ENCODE measurements around the gene TMEM82.

The TMEM82 gene

DNA sequence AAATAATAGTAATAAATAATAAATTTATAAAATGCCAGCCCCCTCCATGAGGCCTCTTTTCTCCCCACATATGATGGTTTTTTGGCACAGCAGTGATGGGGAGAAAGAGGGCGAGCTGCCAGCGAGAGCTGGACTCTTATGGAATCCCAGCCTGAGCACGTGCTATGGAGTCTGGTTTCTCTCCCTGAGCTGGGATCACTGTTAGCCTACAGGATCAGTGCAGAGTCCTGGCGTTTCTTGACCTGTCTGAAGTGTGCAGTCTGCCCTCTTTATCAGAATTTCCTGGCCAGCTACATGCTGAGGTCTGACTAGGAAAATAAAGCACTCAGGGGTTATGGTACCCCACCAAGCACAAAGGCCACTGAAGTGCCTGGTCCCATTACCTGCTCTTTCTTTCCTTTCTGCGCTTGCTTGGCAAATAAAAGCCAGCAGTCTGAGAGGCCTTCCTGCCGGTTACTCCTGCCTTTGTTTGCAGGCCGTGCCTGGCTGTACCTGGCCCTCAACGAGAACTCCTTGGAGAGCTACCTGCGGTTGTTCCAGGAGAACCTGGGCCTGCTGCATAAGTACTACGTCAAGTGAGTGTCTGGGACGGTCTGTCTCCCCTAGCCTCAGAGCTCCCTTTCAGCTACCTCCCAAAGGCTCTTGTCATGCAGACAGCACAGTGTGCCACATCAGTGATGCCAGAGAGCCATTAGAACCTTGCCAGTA lies 24.7 kb upstream of the TMEM82 start:
- no peak for FAIRE-seq

GRCh38 chr1:15718199-15718601 lies 24.1 kb upstream of the TMEM82 start:
- no peak for TF ChIP-seq TAF1 (IDR thresholded peaks at IDR 0.05; ENCODE audit: low read depth, low read length)
- FAIRE-seq (no peak), DNase-seq (ENCODE audit: insufficient read length, low spot score) (no peak)

More for the DNA sequence above, 24.7 kb upstream of the TMEM82 start:
- no peak for TF ChIP-seq SPI1 (IDR thresholded peaks at IDR 0.05; ENCODE audit: low read depth, low read length)
- TF ChIP-seq PAX5 (IDR thresholded peaks at IDR 0.05; ENCODE audit: insufficient read depth, low read length, severe bottlenecking), result no peak
- no peak for TF ChIP-seq POLR2AphosphoS5 (IDR thresholded peaks at IDR 0.05; ENCODE audit: low read depth, low read length)
- DNase-seq (ENCODE audit: insufficient read length, low spot score), result no peak

DNA sequence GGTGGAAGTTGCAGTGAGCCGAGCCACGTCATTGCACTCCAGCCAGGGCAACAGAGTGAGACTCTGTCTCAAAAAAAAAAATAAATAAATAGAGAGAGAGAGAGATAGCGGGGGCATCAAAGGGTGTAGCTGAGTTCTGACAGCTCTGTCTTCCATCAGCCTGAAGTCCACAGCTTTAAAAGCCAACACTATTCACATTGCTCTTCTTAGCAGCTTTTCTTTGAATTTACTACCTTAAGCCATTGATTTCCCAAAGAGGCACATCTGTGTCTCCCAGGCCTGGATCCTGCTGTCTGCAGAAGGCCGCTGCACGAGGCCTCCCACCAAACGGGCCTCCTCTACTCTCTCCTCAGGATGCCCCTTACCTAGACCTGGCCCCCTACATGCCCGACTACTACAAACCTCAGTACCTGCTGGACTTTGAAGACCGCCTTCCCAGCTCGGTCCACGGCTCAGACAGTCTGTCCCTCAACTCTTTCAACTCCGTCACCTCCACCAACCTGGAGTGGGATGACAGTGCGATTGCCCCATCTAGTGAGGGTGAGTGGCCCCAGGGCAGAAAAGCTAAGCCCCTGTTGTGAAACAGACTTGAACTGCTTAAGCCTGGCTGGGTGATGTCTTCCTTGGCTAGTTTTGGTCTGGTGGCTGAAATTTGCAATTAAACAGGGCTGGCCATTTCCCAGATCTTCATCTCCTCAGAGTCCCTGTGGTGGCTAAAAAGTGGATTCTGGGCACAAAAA lies 22.7 kb upstream of the TMEM82 start:
- no peak for FAIRE-seq

DNA sequence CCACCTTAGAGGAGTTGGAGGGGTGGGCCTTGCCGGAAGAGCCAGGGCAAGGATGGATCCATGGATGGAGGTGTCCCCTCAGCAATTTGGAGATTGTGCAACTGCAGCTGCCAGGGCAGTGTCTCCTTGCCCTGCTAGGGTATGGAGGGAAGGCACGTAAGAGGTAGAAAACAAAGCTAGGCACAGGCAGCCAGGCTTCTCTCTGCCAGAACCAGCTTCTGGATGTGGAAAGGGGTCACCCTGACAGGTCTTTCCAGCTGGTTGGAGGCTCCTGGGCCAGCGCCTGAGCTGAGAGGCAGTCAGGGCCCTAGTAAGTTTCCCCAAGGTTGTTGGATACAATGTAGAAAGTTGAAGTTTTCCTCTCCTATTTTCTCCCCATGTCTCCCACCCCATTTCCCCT lies 21.4 kb upstream of the TMEM82 start:
- DNase-seq (ENCODE audit: insufficient read length, low spot score) (no peak), FAIRE-seq (no peak)
- TF ChIP-seq POLR2A (IDR thresholded peaks at IDR 0.05; ENCODE audit: low read depth, low read length) (no peak), POU2F2 (IDR thresholded peaks at IDR 0.05; ENCODE audit: low read depth, low read length) (no peak)

More for the DNA sequence above, 22.7 kb upstream of the TMEM82 start:
- no peak for TF ChIP-seq TAF1 (IDR thresholded peaks at IDR 0.05; ENCODE audit: low read depth, low read length)
- TF ChIP-seq POU2F2 (IDR thresholded peaks at IDR 0.05; ENCODE audit: low read depth, low read length), result no peak
- TF ChIP-seq POLR2AphosphoS5 (IDR thresholded peaks at IDR 0.05; ENCODE audit: low read depth, low read length), result no peak
- TF ChIP-seq SPI1 (IDR thresholded peaks at IDR 0.05; ENCODE audit: low read depth, low read length), result no peak
- TF ChIP-seq PAX5 (IDR thresholded peaks at IDR 0.05; ENCODE audit: insufficient read depth, low read length, severe bottlenecking), result no peak
- no peak for TF ChIP-seq POLR2A (IDR thresholded peaks at IDR 0.05; ENCODE audit: low read depth, low read length)
- no peak for DNase-seq (ENCODE audit: insufficient read length, low spot score)

DNA sequence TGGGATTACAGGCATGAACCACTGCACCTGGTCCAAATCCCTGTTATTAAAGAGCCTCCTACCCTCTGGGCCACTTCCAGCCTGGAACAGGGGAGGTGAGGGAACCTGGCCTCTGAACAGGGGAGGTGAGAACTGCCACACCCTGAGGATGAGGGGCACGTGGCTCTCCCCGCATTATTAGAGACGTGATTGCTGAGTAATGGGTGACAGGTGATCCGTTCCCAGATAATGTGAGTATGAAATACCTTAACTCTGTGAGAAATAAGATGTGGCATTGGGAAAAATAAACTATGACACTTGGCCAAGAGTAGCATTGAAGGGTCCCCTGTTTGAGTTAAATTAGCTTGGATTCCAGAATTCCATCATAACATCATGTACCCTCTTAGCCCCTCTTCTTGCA lies 19.9 kb upstream of the TMEM82 start:
- TF ChIP-seq SPI1 (IDR thresholded peaks at IDR 0.05; ENCODE audit: low read depth, low read length) (no peak), POLR2A (IDR thresholded peaks at IDR 0.05; ENCODE audit: low read depth, low read length) (no peak), PAX5 (IDR thresholded peaks at IDR 0.05; ENCODE audit: insufficient read depth, low read length, severe bottlenecking) (no peak), POU2F2 (IDR thresholded peaks at IDR 0.05; ENCODE audit: low read depth, low read length) (no peak), TAF1 (IDR thresholded peaks at IDR 0.05; ENCODE audit: low read depth, low read length) (no peak)
- FAIRE-seq (no peak), DNase-seq (ENCODE audit: insufficient read length, low spot score) (no peak)

GRCh38 chr1:15722836-15723532 lies 19.3 kb upstream of the TMEM82 start:
- no peak for FAIRE-seq
- no peak for TF ChIP-seq POLR2AphosphoS5 (IDR thresholded peaks at IDR 0.05; ENCODE audit: low read depth, low read length)
- no peak for TF ChIP-seq POLR2A (IDR thresholded peaks at IDR 0.05; ENCODE audit: low read depth, low read length)
- no peak for TF ChIP-seq TAF1 (IDR thresholded peaks at IDR 0.05; ENCODE audit: low read depth, low read length)
- DNase-seq (ENCODE audit: insufficient read length, low spot score), result no peak

DNA sequence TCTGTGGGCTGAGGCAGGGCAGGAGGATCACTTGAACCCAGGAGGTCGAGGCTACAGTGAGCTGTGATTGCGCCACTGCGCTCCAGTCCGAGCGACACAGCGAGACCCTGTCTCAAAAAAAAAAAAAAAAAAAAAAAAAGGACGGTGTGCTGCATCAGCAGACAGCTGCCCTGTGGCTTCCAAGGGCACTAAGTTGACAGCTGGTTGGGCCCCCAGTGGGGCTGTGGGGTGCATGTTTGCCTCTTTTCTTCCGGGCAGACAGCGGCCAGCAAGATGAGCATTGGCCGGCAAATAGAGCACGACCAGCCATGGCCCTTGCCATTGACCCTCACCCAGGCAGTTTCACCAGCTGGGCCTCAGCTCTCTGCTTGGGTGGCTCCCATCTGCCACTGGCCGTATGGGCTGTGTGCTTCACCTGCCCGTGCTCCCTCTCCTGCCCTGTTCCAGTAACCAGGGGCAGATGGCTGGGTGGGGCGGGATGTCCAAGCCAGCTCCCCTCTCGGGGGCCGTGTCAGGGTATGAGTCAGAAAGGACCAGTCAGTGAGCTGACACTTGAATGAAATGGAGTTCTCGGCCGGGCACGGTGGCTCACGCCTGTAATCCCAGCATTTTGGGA lies 18.6 kb upstream of the TMEM82 start:
- TF ChIP-seq POLR2AphosphoS5 (IDR thresholded peaks at IDR 0.05; ENCODE audit: low read depth, low read length) (no peak), POU2F2 (IDR thresholded peaks at IDR 0.05; ENCODE audit: low read depth, low read length) (no peak), SPI1 (IDR thresholded peaks at IDR 0.05; ENCODE audit: low read depth, low read length) (no peak), POLR2A (IDR thresholded peaks at IDR 0.05; ENCODE audit: low read depth, low read length) (no peak), TAF1 (IDR thresholded peaks at IDR 0.05; ENCODE audit: low read depth, low read length) (no peak), PAX5 (IDR thresholded peaks at IDR 0.05; ENCODE audit: insufficient read depth, low read length, severe bottlenecking) (no peak)
- FAIRE-seq (no peak), DNase-seq (ENCODE audit: insufficient read length, low spot score) (no peak)

DNA sequence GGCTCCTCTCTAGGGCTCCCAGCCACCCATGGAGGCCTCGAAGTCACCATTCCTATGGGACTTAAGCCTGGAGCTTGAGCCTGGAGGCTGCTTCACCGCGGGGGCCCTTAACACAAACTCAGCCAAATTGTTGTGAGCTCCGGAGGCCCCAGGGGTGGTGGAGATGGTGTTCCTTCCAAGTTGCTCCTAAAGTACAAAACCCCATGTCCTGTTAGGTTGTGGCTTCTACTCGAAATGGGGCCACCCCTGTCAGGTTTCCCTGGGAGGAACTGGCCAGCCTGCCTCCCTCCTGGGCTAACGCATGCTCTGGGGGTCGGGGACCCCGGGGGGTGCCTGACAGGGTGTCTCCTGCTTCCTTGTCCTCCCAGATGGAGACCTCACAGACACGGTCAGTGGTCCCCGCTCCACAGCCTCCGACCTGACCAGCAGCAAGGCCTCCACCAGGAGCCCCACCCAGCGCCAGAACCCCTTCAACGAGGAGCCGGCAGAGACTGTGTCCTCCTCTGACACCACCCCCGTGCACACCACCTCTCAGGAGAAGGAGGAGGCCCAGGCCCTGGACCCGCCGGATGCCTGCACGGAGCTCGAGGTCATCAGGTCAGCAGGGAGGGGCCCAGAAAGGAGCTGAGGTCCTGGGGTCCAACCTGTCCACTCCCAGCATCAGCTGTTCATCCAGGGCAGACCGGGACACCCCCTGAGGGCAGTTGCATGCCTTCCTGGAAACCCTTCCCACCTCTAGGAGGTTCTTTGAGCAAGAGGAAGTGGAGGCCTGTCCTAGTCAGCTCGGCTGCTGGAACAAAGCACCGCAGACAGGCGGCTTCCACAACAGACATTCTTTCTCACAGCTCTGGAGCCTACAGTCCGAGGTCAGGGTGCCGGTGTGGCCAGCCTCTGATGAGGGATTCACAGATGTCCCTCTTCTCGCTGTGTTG lies 17.1 kb upstream of the TMEM82 start:
- TF ChIP-seq POLR2A (IDR thresholded peaks at IDR 0.05; ENCODE audit: low read depth, low read length) (no peak), TAF1 (IDR thresholded peaks at IDR 0.05; ENCODE audit: low read depth, low read length) (no peak), PAX5 (IDR thresholded peaks at IDR 0.05; ENCODE audit: insufficient read depth, low read length, severe bottlenecking) (no peak), POLR2AphosphoS5 (IDR thresholded peaks at IDR 0.05; ENCODE audit: low read depth, low read length) (no peak), SPI1 (IDR thresholded peaks at IDR 0.05; ENCODE audit: low read depth, low read length) (no peak), POU2F2 (IDR thresholded peaks at IDR 0.05; ENCODE audit: low read depth, low read length) (no peak)
- DNase-seq (ENCODE audit: insufficient read length, low spot score), result no peak
- no peak for FAIRE-seq

DNA sequence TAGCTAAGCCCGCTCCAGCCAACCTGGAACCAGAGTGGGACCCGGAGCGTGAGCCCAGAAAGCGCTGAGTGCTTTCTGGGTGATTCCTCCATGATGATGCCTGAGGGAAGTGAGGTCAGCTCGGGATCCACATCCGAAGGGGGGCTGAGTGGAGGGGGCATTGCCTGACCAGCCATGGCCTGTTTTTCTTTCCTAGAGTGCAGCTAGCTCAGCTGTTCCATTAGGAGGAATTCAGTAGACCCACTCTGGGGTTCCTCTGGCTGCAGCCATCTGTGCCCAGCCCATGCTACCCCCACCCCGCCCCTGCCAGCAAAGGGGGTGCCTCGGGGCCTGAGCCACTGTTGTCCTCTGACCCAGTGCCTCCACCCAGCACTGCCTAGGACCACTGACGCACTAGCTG lies 15.8 kb upstream of the TMEM82 start:
- FAIRE-seq (no peak), DNase-seq (ENCODE audit: insufficient read length, low spot score) (no peak)
- TF ChIP-seq TAF1 (IDR thresholded peaks at IDR 0.05; ENCODE audit: low read depth, low read length) (no peak), PAX5 (IDR thresholded peaks at IDR 0.05; ENCODE audit: insufficient read depth, low read length, severe bottlenecking) (no peak), SPI1 (IDR thresholded peaks at IDR 0.05; ENCODE audit: low read depth, low read length) (no peak), POLR2A (IDR thresholded peaks at IDR 0.05; ENCODE audit: low read depth, low read length) (no peak), POU2F2 (IDR thresholded peaks at IDR 0.05; ENCODE audit: low read depth, low read length) (no peak), POLR2AphosphoS5 (IDR thresholded peaks at IDR 0.05; ENCODE audit: low read depth, low read length) (no peak)
